ENCODE measurements around the gene GALNT12.

GALNT12 gene

GRCh38 chr9:98804083-98804482, 3.4 kb upstream of the GALNT12 start:
- DNase-seq (ENCODE audit: low spot score) (no peak), FAIRE-seq (no peak)

- DNase-seq (ENCODE audit: low spot score) (no peak), FAIRE-seq (no peak)
Observed at GRCh38 chr9:98805506-98806272, 1.8 kb upstream of the GALNT12 start.

GRCh38 chr9:98806394-98807035, 955 bp upstream of the GALNT12 start:
- DNase-seq (ENCODE audit: low spot score) = no peak
- no peak for FAIRE-seq

- DNase-seq (ENCODE audit: low spot score) = no peak
- no peak for FAIRE-seq
Observed at GRCh38 chr9:98807814-98808195, 335 bp downstream of the GALNT12 start.

GRCh38 chr9:98808411-98808815, 943 bp downstream of the GALNT12 start:
- DNase-seq (ENCODE audit: low spot score) (no peak), FAIRE-seq (no peak)

- FAIRE-seq (no peak), DNase-seq (ENCODE audit: low spot score) (no peak)
Observed at GRCh38 chr9:98808875-98809274, 1.4 kb downstream of the GALNT12 start.

GRCh38 chr9:98809311-98810101, 2.0 kb downstream of the GALNT12 start:
- FAIRE-seq (no peak), DNase-seq (ENCODE audit: low spot score) (no peak)

- FAIRE-seq = no peak
- DNase-seq (ENCODE audit: low spot score) = no peak
Observed at GRCh38 chr9:98810102-98810842, 2.8 kb downstream of the GALNT12 start.

- DNase-seq (ENCODE audit: low spot score) (peak; percentile 54), FAIRE-seq (no peak)
Observed at GRCh38 chr9:98811051-98811650, 3.7 kb downstream of the GALNT12 start.

GRCh38 chr9:98815391-98815951, 8.0 kb downstream of the GALNT12 start:
- DNase-seq (ENCODE audit: low spot score) (no peak), FAIRE-seq (no peak)

GRCh38 chr9:98818764-98819163, 11.3 kb downstream of the GALNT12 start:
- FAIRE-seq = no peak
- DNase-seq (ENCODE audit: low spot score) = no peak

GRCh38 chr9:98819231-98819630, 11.8 kb downstream of the GALNT12 start:
- no peak for FAIRE-seq
- no peak for DNase-seq (ENCODE audit: low spot score)

- FAIRE-seq = no peak
- no peak for DNase-seq (ENCODE audit: low spot score)
Observed at GRCh38 chr9:98821831-98822230, 14.4 kb downstream of the GALNT12 start.

GRCh38 chr9:98822661-98823060, 15.2 kb downstream of the GALNT12 start:
- FAIRE-seq = no peak

GRCh38 chr9:98823666-98824334, 16.3 kb downstream of the GALNT12 start:
- no peak for FAIRE-seq

More at GRCh38 chr9:98822661-98823060, 15.2 kb downstream of the GALNT12 start:
- DNase-seq (ENCODE audit: low spot score) = no peak

GRCh38 chr9:98825414-98825813, 17.9 kb downstream of the GALNT12 start:
- FAIRE-seq = no peak
- DNase-seq (ENCODE audit: low spot score) = no peak

More at GRCh38 chr9:98823666-98824334, 16.3 kb downstream of the GALNT12 start:
- DNase-seq (ENCODE audit: low spot score) = no peak

- FAIRE-seq = no peak
- DNase-seq (ENCODE audit: low spot score) = no peak
Observed at GRCh38 chr9:98826716-98827115, 19.2 kb downstream of the GALNT12 start.

GRCh38 chr9:98829766-98830165, 22.3 kb downstream of the GALNT12 start:
- DNase-seq (ENCODE audit: low spot score) = no peak
- no peak for FAIRE-seq

GRCh38 chr9:98830554-98830953, 23.1 kb downstream of the GALNT12 start:
- no peak for FAIRE-seq
- DNase-seq (ENCODE audit: low spot score) = no peak

GRCh38 chr9:98831696-98832095, 24.2 kb downstream of the GALNT12 start:
- FAIRE-seq = no peak

More at GRCh38 chr9:98831696-98832095, 24.2 kb downstream of the GALNT12 start:
- no peak for DNase-seq (ENCODE audit: low spot score)
